HG03457 (cell line): ENCODE data around the gene JARID2.

ENCODE experiments used
- ATAC-seq: cut with Tn5 transposase; IDR thresholded peaks from one replicate; pipeline ENCODE4 v1.9.1; 2021; ENCODE audit warnings: moderate number of reproducible peaks; ENCODE audit not compliant: unreplicated experiment

Gene JARID2

GRCh38 chr6:15330174-15330944, 84.5 kb downstream of the JARID2 start:
- ATAC-seq: no peak

- no peak for ATAC-seq
Measured at GRCh38 chr6:15331143-15331542, 85.3 kb downstream of the JARID2 start.

GRCh38 chr6:15331629-15332251, 85.9 kb downstream of the JARID2 start:
- no peak for ATAC-seq

- no peak for ATAC-seq
Measured at GRCh38 chr6:15332446-15332845, 86.6 kb downstream of the JARID2 start.

GRCh38 chr6:15335385-15335784, 89.5 kb downstream of the JARID2 start:
- no peak for ATAC-seq

GRCh38 chr6:15335916-15336315, 90.0 kb downstream of the JARID2 start:
- ATAC-seq: no peak

GRCh38 chr6:15336900-15337560, 91.2 kb downstream of the JARID2 start:
- ATAC-seq: no peak

GRCh38 chr6:15337582-15337981, 91.7 kb downstream of the JARID2 start:
- ATAC-seq: no peak

- no peak for ATAC-seq
Measured at GRCh38 chr6:15338476-15338875, 92.6 kb downstream of the JARID2 start.

- no peak for ATAC-seq
Measured at GRCh38 chr6:15339081-15339480, 93.2 kb downstream of the JARID2 start.

GRCh38 chr6:15340105-15340601, 94.3 kb downstream of the JARID2 start:
- no peak for ATAC-seq

- ATAC-seq: no peak
Measured at GRCh38 chr6:15340775-15341174, 94.9 kb downstream of the JARID2 start.

- no peak for ATAC-seq
Measured at GRCh38 chr6:15341311-15342001, 95.6 kb downstream of the JARID2 start.

GRCh38 chr6:15342114-15342513, 96.2 kb downstream of the JARID2 start:
- ATAC-seq: no peak

GRCh38 chr6:15343490-15344191, 97.8 kb downstream of the JARID2 start:
- ATAC-seq: no peak

GRCh38 chr6:15344192-15344519, 98.3 kb downstream of the JARID2 start:
- no peak for ATAC-seq

GRCh38 chr6:15344831-15345230, 99.0 kb downstream of the JARID2 start:
- ATAC-seq: no peak

GRCh38 chr6:15346315-15346714, 100.4 kb downstream of the JARID2 start:
- no peak for ATAC-seq

GRCh38 chr6:15348528-15348927, 102.7 kb downstream of the JARID2 start:
- no peak for ATAC-seq

- no peak for ATAC-seq
Measured at GRCh38 chr6:15349379-15349778, 103.5 kb downstream of the JARID2 start.
